Stimulated activated CD8-positive, alpha-beta memory T cell treated with anti-CD3 and anti-CD28 coated beads, Interleukin-7, amount 100 ng/mL, for 24 hours (primary cell): ENCODE results near the gene LYST.
"Not testable (repeated sequence)": the region's sequence is repeated elsewhere in the genome, so short reads cannot be mapped to it uniquely, and the experiment has no call there.

Source experiments
- DNase-seq: peaks from one replicate; pipeline ENCODE4 v3.0.0-alpha.2; 2020; ENCODE audit warnings: low read depth

LYST gene

DNA sequence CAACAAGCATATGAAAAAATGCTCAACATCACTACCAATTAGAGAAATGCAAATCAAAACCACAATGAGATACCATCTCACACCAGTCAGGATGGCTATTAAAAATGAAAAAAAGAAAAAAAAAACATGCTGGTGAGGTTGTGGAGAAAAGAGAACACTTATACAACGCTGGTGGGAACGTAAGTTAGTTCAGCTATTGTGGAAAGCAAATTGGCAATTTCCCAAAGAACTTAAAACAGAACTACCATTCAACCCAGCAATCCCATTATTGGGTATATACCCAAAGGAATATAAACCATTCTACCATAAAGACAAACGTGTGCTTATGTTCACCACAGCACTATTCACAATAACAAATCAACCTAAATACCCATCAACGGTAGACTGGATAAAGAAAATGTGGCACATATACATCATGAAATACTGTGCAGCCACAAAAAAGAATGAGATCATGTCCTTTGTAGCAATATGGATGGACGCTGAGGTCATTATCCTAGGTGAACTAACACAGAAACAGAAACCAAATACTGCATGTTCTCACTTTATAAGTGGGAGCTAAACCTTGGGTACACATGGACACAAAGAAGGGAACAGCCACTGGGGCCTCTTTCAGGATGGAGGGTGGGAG lies 49.5 kb downstream of the LYST start:
- no peak for DNase-seq

- DNase-seq = no peak
These were observed 56.9 kb downstream of the LYST start for GRCh38 chr1:235809688-235810397.

DNA sequence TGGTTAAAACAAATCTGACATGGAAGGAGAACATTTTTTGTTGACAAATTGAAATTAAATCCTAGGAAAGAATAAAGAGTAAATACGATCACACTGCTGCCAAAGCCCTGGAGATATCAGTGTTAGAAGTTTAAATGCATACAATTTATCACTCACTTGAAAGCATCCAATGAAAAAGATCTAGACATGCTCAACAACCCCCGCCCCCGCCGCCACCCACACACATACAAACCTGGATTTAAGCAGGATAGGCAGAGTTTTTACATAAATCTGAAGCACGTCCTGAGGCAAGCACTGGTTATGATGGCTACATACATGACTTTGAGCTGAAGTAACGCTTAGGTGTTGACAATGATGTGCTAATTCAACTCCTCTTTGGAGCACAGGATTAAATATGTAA lies 58.5 kb downstream of the LYST start:
- no peak for DNase-seq

GRCh38 chr1:235806123-235806522 lies 60.6 kb downstream of the LYST start:
- no peak for DNase-seq

GRCh38 chr1:235802573-235803346 lies 63.9 kb downstream of the LYST start:
- DNase-seq = no peak

- no peak for DNase-seq
These were observed 67.4 kb downstream of the LYST start for GRCh38 chr1:235799264-235799663.

DNA sequence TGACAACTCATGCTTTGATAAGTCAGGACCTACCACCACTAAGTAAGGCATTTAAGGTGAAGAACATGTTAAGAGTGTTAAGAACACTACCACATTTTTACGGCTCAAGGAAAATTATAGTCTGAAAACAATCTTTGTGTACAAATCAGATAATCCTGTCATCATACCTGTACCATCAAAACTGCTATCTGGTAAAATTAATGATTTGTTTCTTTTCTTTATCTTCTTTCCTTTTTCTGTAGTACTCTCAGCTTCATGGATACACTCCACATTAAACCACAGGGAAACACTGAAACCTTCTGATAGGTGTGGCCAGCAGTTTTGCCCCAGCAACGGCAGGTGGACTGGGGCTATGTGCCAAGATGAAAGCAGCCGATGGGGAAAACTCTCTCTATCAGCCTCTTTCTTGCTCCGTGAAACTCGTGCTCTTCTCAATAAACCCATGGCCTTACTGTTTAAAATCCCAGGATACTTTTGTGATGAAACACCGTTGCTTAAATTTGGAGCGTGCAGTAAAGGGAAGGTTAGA lies 75.1 kb downstream of the LYST start:
- DNase-seq = no peak

DNA sequence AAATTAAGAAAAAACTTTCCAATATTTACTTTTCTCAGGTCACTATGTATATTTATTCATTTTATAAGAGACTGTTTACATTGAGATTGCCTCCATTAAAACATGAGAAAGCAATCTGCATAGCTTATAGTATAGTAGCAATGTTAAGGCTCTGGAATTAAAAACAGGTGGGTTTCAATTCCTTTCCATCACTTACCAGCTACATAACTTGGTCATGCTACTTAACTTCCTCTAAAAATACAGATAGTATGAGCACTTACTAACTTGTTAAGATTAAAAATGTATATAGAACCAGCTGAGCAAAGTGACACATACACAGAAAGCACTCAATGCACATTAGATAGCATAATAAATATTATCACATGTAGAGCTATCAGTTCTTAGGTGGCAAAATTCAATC lies 76.6 kb downstream of the LYST start:
- DNase-seq = no peak

DNA sequence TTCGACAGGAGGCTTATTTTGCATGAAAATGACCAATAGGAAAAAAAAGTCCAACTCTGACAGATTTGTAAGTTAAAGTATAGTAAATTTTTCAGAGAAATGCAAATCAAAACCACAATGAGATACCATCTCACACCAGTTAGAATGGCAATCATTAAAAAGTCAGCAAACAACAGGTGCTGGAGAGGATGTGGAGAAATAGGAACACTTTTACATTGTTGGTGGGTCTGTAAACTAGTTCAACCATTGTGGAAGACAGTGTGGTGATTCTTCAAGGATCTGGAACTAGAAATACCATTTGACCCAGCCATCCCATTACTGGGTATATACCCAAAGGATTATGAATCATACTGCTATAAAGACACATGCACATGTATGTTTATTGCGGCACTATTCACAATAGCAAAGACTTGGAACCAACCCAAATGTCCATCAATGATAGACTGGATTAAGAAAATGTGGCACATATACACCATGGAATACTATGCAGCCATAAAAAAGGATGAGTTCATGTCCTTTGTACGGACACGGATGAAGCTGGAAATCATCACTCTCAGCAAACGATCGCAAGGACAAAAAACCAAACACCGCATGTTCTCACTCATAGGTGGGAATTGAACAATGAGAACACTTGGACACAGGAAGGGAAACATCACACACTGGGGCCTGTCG lies 80.3 kb downstream of the LYST start:
- not testable (repeated sequence) for DNase-seq

GRCh38 chr1:235784950-235785349 lies 81.8 kb downstream of the LYST start:
- no peak for DNase-seq

GRCh38 chr1:235783148-235783776 lies 83.4 kb downstream of the LYST start:
- no peak for DNase-seq

GRCh38 chr1:235782601-235783000 lies 84.1 kb downstream of the LYST start:
- no peak for DNase-seq

- no peak for DNase-seq
These were observed 84.9 kb downstream of the LYST start for GRCh38 chr1:235781807-235782206.

- DNase-seq = no peak
These were observed 86.9 kb downstream of the LYST start for GRCh38 chr1:235779770-235780169.

DNA sequence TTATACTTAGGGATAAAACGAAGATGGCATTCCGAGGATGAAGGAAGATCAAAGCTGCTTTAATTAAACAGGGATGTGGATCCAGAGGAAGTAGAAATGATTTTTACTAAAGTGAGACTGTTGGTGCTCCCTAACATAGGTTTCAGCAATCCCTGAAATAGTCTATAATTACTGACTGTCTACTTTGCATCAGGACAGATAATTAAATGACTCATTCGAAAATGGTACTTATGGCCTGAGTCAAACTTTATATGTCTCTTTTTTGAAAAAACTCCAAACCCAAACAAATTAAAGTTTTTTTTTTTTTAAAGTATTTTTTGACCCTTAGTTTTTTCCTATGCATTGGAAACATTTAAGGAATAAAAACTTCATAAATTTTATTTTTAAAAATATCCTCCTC lies 90.3 kb downstream of the LYST start:
- DNase-seq = no peak

DNA sequence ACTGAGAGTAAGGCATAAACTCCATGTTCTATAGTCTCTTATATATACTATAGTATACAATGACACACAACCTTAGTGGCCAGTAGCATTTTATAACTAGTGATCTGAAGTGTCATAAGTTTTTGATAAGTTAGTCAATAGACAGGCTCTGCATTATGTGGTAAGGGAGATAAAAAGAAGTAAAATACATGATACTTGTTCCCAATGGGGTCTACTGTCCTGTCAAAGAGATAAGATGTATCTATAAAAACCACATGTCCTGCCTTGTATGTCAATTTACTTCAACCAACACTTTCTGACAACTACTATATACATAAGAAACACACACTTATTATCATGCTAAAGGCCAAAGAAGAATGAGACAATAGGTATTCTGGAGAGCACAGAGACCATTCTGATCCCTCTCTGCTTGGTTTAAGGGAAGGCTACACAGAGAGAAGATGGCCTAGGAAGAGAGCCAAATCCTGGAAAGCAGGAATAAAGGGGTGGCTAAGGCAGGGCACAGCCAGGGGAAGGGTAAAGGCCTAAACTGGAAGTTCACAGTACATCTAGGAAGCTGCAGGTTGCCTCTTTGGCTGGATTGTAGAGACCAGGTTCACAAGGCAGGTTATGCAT lies 91.4 kb downstream of the LYST start:
- DNase-seq = no peak

DNA sequence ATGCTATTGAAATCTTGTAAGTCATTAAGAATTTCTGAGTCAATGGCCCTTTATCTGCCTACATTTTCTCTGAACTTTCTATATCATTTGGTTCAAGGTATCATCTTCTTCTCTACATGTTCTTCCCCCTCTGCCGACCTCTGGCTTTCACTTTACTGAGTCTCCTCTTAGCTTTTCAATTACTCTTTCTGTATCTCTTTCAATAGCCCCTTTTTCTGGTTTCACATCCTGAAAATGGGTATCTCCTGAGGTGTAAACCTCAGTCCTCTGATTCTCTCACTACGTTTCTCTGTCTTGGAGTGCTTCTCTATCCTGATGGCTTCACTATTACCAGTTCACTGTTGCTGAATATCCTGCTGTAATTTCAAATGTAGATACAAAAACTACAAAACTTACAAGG lies 98.9 kb downstream of the LYST start:
- no peak for DNase-seq

- DNase-seq = no peak
These were observed 99.9 kb downstream of the LYST start for GRCh38 chr1:235766794-235767285.

DNA sequence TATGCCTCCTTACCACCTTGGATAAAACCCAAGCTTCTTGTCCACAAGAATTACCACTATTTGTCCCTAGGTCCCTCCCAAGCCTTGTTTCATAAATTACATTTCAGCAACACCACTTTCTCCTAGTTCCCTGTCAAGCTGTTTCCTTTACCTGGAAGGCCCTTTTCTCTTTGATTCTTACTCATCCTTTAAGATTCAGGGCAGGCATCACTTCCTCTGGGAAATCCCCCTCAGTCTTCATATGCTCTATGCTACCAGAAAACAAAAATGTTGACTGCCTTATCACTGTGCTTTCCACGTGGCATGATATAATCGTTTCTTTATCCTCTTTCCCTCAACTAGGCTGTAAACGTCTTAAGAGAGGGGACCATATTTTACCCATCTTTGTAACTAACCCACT lies 102.7 kb downstream of the LYST start:
- DNase-seq = no peak

DNA sequence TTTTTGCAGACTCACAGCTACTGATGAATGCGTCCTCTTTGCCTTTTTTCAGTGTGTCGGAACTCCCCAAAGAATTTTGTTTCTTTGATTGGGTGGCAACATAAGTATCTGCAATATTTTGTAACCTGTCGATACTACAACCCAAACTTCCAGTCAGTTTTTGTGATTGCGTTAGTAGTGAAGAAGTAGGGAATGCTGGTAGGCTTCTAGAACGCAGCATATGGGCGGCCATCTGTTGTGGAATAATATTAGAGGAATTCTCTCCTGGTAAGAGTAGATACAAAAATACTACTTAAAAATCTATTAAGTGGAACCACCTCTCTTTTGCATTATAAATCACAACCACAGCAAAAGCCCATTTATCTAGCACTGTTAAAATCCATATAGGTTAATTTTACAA lies 107.4 kb downstream of the LYST start:
- no peak for DNase-seq

DNA sequence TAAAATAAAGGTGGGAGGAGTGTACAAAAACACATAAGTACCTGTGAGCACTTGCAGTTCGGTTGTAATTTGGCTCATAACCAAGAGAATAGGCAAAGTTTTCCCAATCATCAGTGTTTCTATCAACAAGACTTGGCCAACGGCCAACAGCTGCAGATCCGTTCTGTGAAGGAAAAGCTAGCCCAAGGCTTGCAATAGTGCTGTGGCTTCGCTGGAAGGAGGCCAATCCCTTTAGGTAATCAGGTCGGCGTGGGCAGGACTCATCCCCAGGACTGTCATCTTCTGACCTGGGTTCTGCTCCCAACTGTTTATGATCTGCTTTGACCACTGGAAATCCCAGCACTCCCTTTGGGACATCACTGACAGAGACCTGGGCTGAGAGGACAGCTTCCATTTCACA lies 107.8 kb downstream of the LYST start:
- DNase-seq = no peak
